Choroid plexus epithelial cell (primary cell): ENCODE results near the gene ARHGAP45.
A peak's percentile ranks its signal among the peaks of the same experiment; 100 is the strongest.
"Not testable (repeated sequence)": the region's sequence is repeated elsewhere in the genome, so short reads cannot be mapped to it uniquely, and the experiment has no call there.

Source experiments
- DNase-seq: peaks from one replicate; pipeline ENCODE4 v3.0.0-alpha.2; 2010; ENCODE audit warnings: low read depth
- H3K4me3 ChIP-seq: 2 replicates; pipeline ENCODE4 v1.5.1; 2011; ENCODE audit warnings: low read depth, mild to moderate bottlenecking, control low read depth, low read length, moderate library complexity
- CTCF ChIP-seq: conservative IDR thresholded peaks from 2 replicates; pipeline ENCODE4 v1.5.1; 2011; ENCODE audit warnings: low read depth, mild to moderate bottlenecking, control low read depth, inconsistent platforms, low read length, moderate library complexity

ARHGAP45 gene

DNA sequence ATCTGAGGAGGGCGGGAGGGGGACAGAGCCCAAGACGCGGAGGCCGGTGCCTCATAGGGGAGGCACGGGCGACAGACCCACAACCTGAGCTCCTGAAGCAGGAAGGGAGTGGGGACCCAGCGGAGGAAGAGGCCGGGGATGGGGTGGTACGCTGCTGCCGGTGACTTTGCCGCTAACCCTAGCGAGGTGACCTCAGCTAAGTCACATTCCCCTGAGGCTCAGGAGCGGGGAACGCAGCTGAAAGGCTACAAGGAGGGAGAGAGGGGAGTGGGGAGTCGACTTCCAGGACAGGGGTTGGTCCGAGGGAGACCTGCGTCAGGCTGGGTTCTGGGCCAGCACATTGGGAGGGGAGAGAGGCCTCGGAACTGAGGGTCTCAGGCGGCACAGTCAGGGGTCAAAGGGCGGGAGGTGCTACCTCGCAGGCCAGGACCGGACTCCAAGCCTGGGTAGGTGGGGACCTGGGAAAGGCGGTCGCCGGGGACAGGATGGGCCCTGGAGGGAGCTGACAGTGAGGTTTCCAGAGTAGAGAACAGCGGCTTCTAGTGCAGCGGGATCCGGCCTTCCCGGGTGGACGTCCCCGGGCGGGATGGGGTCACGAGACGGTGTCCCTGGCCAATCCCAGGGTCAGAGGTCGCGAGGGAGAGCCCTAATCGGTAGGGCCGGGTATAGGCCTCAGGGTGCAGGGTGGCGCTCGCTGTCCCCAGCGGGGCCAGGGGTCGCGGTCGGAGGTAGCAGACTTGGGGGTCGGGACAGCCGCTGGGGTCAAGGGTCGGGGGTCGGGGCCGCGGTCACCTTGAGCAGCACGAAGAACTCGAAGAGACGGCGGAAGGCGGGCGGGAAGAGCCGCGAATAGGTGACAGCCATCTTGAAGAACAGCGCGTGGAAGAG lies 46.7 kb upstream of the ARHGAP45 start:
- H3K4me3 ChIP-seq, result peak overlapping the region; percentile 90
- no peak for DNase-seq
- no peak for TF ChIP-seq CTCF

GRCh38 chr19:1020868-1021425 lies 46.0 kb upstream of the ARHGAP45 start, which contains the start of gene TMEM259:
Gene TMEM259 (minus strand): TSS chr19:1021123. CDS start chr19:1020996, 127 bp downstream.
- TF ChIP-seq CTCF, result no peak
- peak within 1 kb of the TSS; percentile 90 for H3K4me3 ChIP-seq

DNA sequence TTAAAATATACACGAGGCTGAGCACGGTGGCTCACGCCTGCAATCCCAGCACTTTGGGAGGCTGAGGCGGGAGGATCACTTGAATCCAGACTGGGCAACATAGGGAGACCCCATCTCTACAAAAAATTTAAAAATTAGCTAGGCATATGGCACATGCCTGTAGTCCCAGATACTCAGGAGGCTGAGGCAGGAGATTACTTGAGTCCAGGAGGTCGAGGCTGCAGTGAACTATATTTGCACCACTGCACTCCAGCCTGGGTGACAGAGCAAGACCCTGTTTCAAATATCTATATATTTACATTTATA lies 43.1 kb upstream of the ARHGAP45 start:
- not testable (repeated sequence) for H3K4me3 ChIP-seq

More at GRCh38 chr19:1020868-1021425, 46.0 kb upstream of the ARHGAP45 start, which contains the start of gene TMEM259:
- peak; percentile 98 for DNase-seq

GRCh38 chr19:1025080-1025479 lies 41.9 kb upstream of the ARHGAP45 start:
- not testable (repeated sequence) for H3K4me3 ChIP-seq, DNase-seq

More for the DNA sequence above, 43.1 kb upstream of the ARHGAP45 start:
- DNase-seq, result not testable (repeated sequence)

GRCh38 chr19:1025960-1026782 lies 40.8 kb upstream of the ARHGAP45 start, which contains the start of gene CNN2:
Gene CNN2 (plus strand): TSS chr19:1026608. CDS start chr19:1026662, 54 bp downstream.
- TF ChIP-seq CTCF, result no peak
- DNase-seq, result peak; percentile 81
- peak within 1 kb of the TSS; percentile 96 for H3K4me3 ChIP-seq

DNA sequence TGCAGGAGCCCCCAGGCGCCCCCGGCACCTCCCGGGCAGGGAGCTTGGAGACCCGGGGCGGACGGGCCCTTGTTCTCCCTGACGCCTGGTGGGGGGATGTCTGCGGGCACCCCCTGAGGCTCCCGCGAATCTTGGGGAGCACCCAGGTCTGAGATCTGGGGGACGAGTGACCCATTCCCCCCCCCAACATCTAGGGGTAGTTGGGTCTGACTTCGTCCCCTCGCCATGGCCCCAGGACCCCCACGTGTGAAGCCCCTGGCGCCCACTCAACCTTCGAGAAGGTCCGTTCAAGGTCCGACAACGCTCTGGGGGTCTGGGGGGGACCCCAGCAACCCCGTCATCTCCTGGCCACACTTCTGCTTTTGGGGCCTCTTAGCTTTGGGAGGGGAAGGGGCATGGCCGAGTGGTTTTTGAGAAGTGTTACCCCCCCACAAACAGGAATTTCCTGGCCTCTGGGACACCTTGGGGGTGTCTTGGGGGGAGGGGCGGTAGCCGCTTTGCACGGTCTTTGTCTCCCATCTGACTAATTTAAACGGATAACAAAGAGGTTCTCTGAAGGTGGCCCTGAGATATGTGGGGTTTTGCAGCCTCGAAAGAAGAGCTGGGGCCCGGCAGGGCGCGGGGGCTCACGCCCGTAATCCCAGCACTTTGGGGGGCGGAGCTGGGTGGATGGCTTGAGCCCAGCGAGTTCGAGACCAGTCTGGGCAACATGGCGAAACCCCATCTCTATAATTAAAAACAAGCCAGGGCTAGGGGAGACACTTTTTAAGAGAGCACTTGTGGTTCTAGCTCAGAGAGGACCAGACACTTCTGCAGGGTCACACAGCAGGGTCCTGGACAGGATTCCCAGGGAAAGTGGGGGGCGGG lies 40.0 kb upstream of the ARHGAP45 start:
- no peak for TF ChIP-seq CTCF
- peak overlapping the region; percentile 96 for H3K4me3 ChIP-seq
- no peak for DNase-seq

DNA sequence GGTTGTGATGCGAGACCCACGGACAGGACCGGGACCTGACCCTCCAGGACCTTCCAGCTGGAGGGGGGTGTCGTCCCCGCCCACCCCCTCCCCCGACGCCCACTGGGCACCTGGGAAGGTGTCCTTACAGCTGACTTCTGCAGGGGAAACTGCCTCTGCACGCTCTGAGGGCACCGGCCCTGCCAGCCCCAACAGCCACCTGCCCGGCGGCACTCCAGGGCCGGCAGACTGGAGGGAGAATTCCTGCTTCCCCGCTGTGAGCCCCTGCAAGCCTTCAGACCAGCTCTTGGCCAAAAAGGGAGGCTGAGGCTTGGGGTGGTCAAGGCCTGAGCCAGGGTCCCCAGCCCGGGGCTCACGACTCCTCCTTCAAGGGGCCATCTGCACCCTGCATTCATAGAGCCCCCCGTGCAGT lies 39.3 kb upstream of the ARHGAP45 start:
- peak overlapping the region; percentile 96 for H3K4me3 ChIP-seq
- no peak for TF ChIP-seq CTCF
- DNase-seq, result no peak
